Smooth muscle cell (in vitro differentiated cells): Measurements from ENCODE around the gene MX2. TPM values are rescaled to one million over a fixed set of nuclear protein-coding genes. Genes with fewer than 3 reads are reported as not detected.

ENCODE experiments used
- DNase-seq: peaks from one replicate; lab custom pipeline; 2025; ENCODE audit not compliant: unreplicated experiment; lab: John Stamatoyannopoulos, UW
- H2AFZ ChIP-seq: fragments of 200-600 bp; sonication (generic); 2 replicates; pipeline ENCODE4 v1.6.0; 2016; ENCODE audit warnings: antibody characterized with exemption, low read depth, mild to moderate bottlenecking
- H3F3A ChIP-seq: fragments of 200-600 bp; sonication (generic); 2 replicates; pipeline ENCODE4 v1.6.0; 2017; ENCODE audit warnings: antibody characterized with exemption, low read depth
- H3K27ac ChIP-seq: fragments of 200-600 bp; sonication (generic); 2 replicates; pipeline ENCODE4 v1.5.1; 2016; ENCODE audit warnings: low read depth, mild to moderate bottlenecking
- H3K27me3 ChIP-seq: fragments of 200-600 bp; sonication (generic); 2 replicates; pipeline ENCODE4 v1.6.1; 2016; ENCODE audit warnings: low read depth, mild to moderate bottlenecking
- H3K36me3 ChIP-seq: fragments of 200-600 bp; sonication (generic); 2 replicates; pipeline ENCODE4 v1.5.1; 2016; ENCODE audit warnings: low read depth
- H3K4me1 ChIP-seq: fragments of 200-600 bp; sonication (generic); 2 replicates; pipeline ENCODE4 v1.5.1; 2016; ENCODE audit warnings: low read depth
- H3K4me2 ChIP-seq: fragments of 200-600 bp; sonication (generic); 2 replicates; pipeline ENCODE4 v1.6.0; 2016; ENCODE audit warnings: mild to moderate bottlenecking
- H3K4me3 ChIP-seq: fragments of 200-600 bp; sonication (generic); 2 replicates; pipeline ENCODE4 v1.5.1; 2016; ENCODE audit warnings: mild to moderate bottlenecking
- H3K79me2 ChIP-seq: fragments of 200-600 bp; sonication (generic); 2 replicates; pipeline ENCODE4 v1.6.0; 2016; ENCODE audit warnings: low read depth, mild to moderate bottlenecking
- H3K9ac ChIP-seq: fragments of 200-600 bp; sonication (generic); 2 replicates; pipeline ENCODE4 v1.6.0; 2016; ENCODE audit warnings: low read depth
- H3K9me3 ChIP-seq: fragments of 200-600 bp; sonication (generic); replicated peaks from 2 replicates; pipeline ENCODE4 v1.5.1; 2016; ENCODE audit warnings: low read depth
- H4K20me1 ChIP-seq: fragments of 200-600 bp; sonication (generic); 2 replicates; pipeline ENCODE4 v1.6.0; 2016; ENCODE audit warnings: low read depth
- WGBS: methylation state at CpG from one replicate; pipeline ENCODE4 v1.1.7; 2016; ENCODE audit warnings: low lambda C conversion rate; 5-methylcytosine and 5-hydroxymethylcytosine counted together
- polyA plus RNA-seq: library from polyadenylated mRNA; unstranded; fragments of >200 nt; fragmentation: Nextera tagmentation; extraction: Ambion mirVana; gene quantifications from 2 replicates; pipeline ENCODE4 v1.2.1, GENCODE V29; 2016
- total RNA-seq: library from RNA; depleted of rRNA; stranded (reverse); fragments of >200 nt; gene quantifications from 2 replicates; pipeline ENCODE4 v1.2.3, GENCODE V29; 2014
- TF ChIP-seq, protein P1 (sequence below): fragments of 200-600 bp; sonication (generic); IDR thresholded peaks from 2 replicates; pipeline ENCODE4 v1.5.1; 2017; ENCODE audit warnings: borderline replicate concordance, mild to moderate bottlenecking, antibody characterized with exemption; ENCODE audit not compliant: insufficient read depth, poor library complexity, severe bottlenecking

The MX2 gene
- total and polyA plus RNA-seq, 2 experiments from 2014 or later, result 2.5 to 3.1 TPM

DNA sequence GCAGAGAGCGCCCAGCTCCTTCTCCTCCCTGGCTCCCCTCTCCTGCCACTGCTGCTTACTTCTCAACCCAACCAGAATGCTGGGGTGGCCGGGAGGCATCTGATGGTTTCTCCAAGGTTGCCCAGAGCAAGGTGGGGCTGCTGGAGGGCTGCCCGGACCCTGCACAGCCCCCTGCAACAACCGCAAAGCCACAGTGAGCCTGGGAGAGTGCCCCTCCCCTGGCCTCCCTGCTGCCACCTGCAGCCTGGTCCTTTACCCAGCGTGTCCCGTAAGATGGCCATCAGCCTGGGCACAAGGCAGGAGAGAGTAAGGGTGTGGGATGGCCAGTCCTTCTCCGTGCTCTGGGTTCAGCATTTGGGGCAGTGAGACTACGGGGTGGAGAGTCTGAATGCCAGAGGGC, 17.0 kb downstream of the MX2 start:
- Histone ChIP-seq H4K20me1 (no peaks in the 10 kb centered on the region), H3K27ac (no peak overlapping the region), H2AFZ (no peak overlapping the region), H3K4me2 (no peak overlapping the region), H3K79me2 (no peaks in the 10 kb centered on the region), H3K9me3 (no peaks in the 10 kb centered on the region), H3K27me3 (no peaks in the 10 kb centered on the region), H3K4me3 (no peak overlapping the region), H3F3A (no peaks in the 10 kb centered on the region), H3K9ac (no peak overlapping the region), H3K4me1 (no peaks in the 10 kb centered on the region), H3K36me3 (no peaks in the 10 kb centered on the region)
- TF ChIP-seq, protein P1, sequence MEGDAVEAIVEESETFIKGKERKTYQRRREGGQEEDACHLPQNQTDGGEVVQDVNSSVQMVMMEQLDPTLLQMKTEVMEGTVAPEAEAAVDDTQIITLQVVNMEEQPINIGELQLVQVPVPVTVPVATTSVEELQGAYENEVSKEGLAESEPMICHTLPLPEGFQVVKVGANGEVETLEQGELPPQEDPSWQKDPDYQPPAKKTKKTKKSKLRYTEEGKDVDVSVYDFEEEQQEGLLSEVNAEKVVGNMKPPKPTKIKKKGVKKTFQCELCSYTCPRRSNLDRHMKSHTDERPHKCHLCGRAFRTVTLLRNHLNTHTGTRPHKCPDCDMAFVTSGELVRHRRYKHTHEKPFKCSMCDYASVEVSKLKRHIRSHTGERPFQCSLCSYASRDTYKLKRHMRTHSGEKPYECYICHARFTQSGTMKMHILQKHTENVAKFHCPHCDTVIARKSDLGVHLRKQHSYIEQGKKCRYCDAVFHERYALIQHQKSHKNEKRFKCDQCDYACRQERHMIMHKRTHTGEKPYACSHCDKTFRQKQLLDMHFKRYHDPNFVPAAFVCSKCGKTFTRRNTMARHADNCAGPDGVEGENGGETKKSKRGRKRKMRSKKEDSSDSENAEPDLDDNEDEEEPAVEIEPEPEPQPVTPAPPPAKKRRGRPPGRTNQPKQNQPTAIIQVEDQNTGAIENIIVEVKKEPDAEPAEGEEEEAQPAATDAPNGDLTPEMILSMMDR, result no peak
- WGBS, result 78% methylated on average over 8 of the region's 8 CpGs
- DNase-seq, result no peak

- H3K79me2 ChIP-seq, result no peaks in the 10 kb centered on the region
- no peaks in the 10 kb centered on the region for H3K36me3 ChIP-seq
- H2AFZ ChIP-seq, result no peak overlapping the region
- no peak overlapping the region for H3K4me2 ChIP-seq
- TF ChIP-seq, protein P1, result no peak
- no peaks in the 10 kb centered on the region for H3K4me1 ChIP-seq
- no peaks in the 10 kb centered on the region for H3K27me3 ChIP-seq
- DNase-seq, result no peak
- H3K9me3 ChIP-seq, result no peaks in the 10 kb centered on the region
- H3K4me3 ChIP-seq, result no peak overlapping the region
- H3K27ac ChIP-seq, result no peak overlapping the region
- 91% methylated on average over 12 of the region's 12 CpGs for WGBS
- H4K20me1 ChIP-seq, result no peaks in the 10 kb centered on the region
- no peaks in the 10 kb centered on the region for H3F3A ChIP-seq
- no peak overlapping the region for H3K9ac ChIP-seq
These were observed 18.1 kb downstream of the MX2 start for GRCh38 chr21:41379901-41380300.

DNA sequence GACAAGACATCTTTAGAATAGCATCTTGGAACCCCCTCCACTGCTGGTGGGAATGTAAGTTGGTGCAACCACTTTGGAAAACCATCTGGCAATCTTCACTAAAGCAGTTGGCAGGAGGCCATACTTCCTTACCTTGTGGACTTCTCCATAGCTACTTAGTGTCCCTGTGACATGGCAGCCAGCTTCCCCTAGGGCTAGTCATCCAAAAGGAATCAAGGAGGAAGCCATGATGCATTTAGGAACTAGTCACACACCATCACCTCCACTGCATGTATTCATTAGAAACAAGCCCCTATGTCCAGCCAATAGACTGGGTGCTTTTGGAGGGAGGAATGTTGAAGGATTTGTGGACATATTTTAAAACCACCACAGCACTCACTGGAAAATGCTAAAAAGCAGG, 19.9 kb downstream of the MX2 start:
- H3K27me3 ChIP-seq, result no peaks in the 10 kb centered on the region
- no peaks in the 10 kb centered on the region for H3F3A ChIP-seq
- no peak overlapping the region for H3K4me2 ChIP-seq
- H2AFZ ChIP-seq, result no peak overlapping the region
- H3K9ac ChIP-seq, result no peak overlapping the region
- H3K4me1 ChIP-seq, result no peaks in the 10 kb centered on the region
- no peak for DNase-seq
- H3K9me3 ChIP-seq, result no peaks in the 10 kb centered on the region
- TF ChIP-seq, protein P1, result no peak
- H3K79me2 ChIP-seq, result no peaks in the 10 kb centered on the region
- H3K4me3 ChIP-seq, result no peak overlapping the region
- H4K20me1 ChIP-seq, result no peaks in the 10 kb centered on the region
- no peaks in the 10 kb centered on the region for H3K36me3 ChIP-seq
- no peak overlapping the region for H3K27ac ChIP-seq

DNA sequence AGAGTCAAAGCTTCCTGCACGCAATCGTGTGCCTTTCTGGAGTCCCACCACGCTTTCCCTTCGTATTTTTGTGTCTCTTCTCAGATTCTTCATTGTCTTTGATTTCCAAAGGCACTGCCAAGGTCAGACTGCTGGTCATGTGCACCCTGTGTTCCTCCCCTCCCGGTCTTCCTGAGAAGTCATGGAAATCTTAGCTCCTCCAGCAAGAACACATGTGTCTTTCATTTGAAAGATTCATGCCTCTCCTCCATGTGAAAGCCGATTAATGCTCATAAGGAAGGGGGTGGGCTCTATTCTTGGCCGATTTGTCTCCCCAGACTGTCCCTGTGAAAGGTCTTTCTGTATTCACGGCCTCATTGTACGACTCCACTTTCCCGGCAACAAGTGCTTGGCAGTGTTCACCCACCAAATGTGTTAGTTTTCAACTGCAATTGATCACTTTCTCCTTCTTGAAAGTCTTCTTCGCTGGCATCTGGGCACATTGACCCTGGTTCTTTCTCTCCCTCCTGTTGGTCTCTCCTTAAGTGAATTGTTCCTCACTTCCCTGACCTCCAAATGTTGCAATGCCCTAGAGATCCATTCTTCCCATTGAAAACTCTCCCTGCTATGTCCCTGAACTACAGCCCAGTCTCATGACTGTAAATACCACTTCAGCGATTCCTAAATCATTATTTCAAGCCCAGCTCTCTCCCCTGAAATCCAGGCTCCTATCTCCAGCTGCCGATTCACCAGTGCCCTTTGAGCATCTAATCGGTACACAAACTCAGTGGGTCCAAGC, 25.4 kb downstream of the MX2 start:
- H3K27ac ChIP-seq, result no peak overlapping the region
- H3K36me3 ChIP-seq, result no peaks in the 10 kb centered on the region
- H3K4me2 ChIP-seq, result no peak overlapping the region
- no peak overlapping the region for H2AFZ ChIP-seq
- no peaks in the 10 kb centered on the region for H3K27me3 ChIP-seq
- H3F3A ChIP-seq, result no peaks in the 10 kb centered on the region
- 94% methylated on average over 14 of the region's 14 CpGs for WGBS
- no peaks in the 10 kb centered on the region for H3K9me3 ChIP-seq
- no peaks in the 10 kb centered on the region for H3K4me1 ChIP-seq
- H3K4me3 ChIP-seq, result no peak overlapping the region
- no peaks in the 10 kb centered on the region for H3K79me2 ChIP-seq
- TF ChIP-seq, protein P1, result no peak
- DNase-seq, result no peak
- no peaks in the 10 kb centered on the region for H4K20me1 ChIP-seq
- H3K9ac ChIP-seq, result no peak overlapping the region
